Astrocyte of the spinal cord (primary cell): ENCODE data around the gene CFAP69.

Experiments
- DNase-seq: peaks from one replicate; pipeline ENCODE4 v3.0.0; 2011; ENCODE audit warnings: low read depth, low spot score
- H3K4me3 ChIP-seq: 2 replicates; pipeline ENCODE4 v1.5.1; 2011; ENCODE audit warnings: low read depth, mild to moderate bottlenecking, low read length, moderate library complexity
- CTCF ChIP-seq: IDR thresholded peaks from 2 replicates; pipeline ENCODE4 v1.5.1; 2012; ENCODE audit warnings: low read depth, mild to moderate bottlenecking, low read length, inconsistent platforms
- in situ Hi-C: cut with HindIII; loops from 2 replicates; pipeline ENCODE4 v1.10.0; 2017; ENCODE audit warnings: low sequenced_read_pairs

CFAP69 gene

GRCh38 chr7:90272242-90272641 lies 27.3 kb downstream of the CFAP69 start:
- in situ Hi-C loops = no loop called here
- H3K4me3 ChIP-seq = no peak overlapping the region
- no peak for TF ChIP-seq CTCF
- DNase-seq = no peak

- TF ChIP-seq CTCF = no peak
- in situ Hi-C loops = no loop called here
- H3K4me3 ChIP-seq = no peak overlapping the region
- DNase-seq = no peak
Measured at GRCh38 chr7:90274161-90274560, 29.2 kb downstream of the CFAP69 start.

GRCh38 chr7:90276033-90276728 lies 31.2 kb downstream of the CFAP69 start:
- DNase-seq = no peak
- in situ Hi-C loops = no loop called here
- TF ChIP-seq CTCF = no peak
- no peak overlapping the region for H3K4me3 ChIP-seq

GRCh38 chr7:90288154-90288553 lies 43.2 kb downstream of the CFAP69 start:
- TF ChIP-seq CTCF = no peak
- H3K4me3 ChIP-seq = no peak overlapping the region
- no peak for DNase-seq
- in situ Hi-C loops = no loop called here

- no peak for DNase-seq
- in situ Hi-C loops = no loop called here
- no peak overlapping the region for H3K4me3 ChIP-seq
- TF ChIP-seq CTCF = no peak
Measured at GRCh38 chr7:90290244-90291113, 45.5 kb downstream of the CFAP69 start.

- H3K4me3 ChIP-seq = no peak overlapping the region
- DNase-seq = peak; percentile 63
- in situ Hi-C loops = no loop called here
- TF ChIP-seq CTCF = peak; percentile 87
Measured at GRCh38 chr7:90298145-90299038, 53.4 kb downstream of the CFAP69 start.
